LNCAP (cell line): ENCODE results near the gene DIP2A.

Source experiments
- CTCF ChIP-seq: fragments of 450-650 bp; IDR thresholded peaks from 2 replicates; pipeline ENCODE4 v1.5.1; 2017; ENCODE audit warnings: mild to moderate bottlenecking

The DIP2A gene

GRCh38 chr21:46443910-46444309, 14.8 kb upstream of the DIP2A start:
- no peak for TF ChIP-seq CTCF

- TF ChIP-seq CTCF: no peak
Measured at GRCh38 chr21:46448108-46448507, 10.6 kb upstream of the DIP2A start.

GRCh38 chr21:46452710-46453109, 6.0 kb upstream of the DIP2A start:
- TF ChIP-seq CTCF: no peak

GRCh38 chr21:46454142-46454541, 4.5 kb upstream of the DIP2A start:
- TF ChIP-seq CTCF: no peak

GRCh38 chr21:46454634-46455390, 3.9 kb upstream of the DIP2A start:
- TF ChIP-seq CTCF: no peak

GRCh38 chr21:46455575-46456385, 2.9 kb upstream of the DIP2A start:
- TF ChIP-seq CTCF: no peak

GRCh38 chr21:46456750-46457149, 1.9 kb upstream of the DIP2A start:
- TF ChIP-seq CTCF: no peak
